AG09309 (cell line): ENCODE measurements around the gene NABP2.

ENCODE experiments used
- DNase-seq: peaks from one replicate; pipeline ENCODE4 v3.0.0-alpha.2; 2010; ENCODE audit warnings: low read depth
- H3K4me3 ChIP-seq: 2 replicates; pipeline ENCODE4 v1.5.1; 2011; ENCODE audit warnings: mild to moderate bottlenecking, low read depth, low read length, moderate library complexity; ENCODE audit not compliant: control insufficient read depth
- TF ChIP-seq, protein P1 (sequence below): IDR thresholded peaks from 2 replicates; pipeline ENCODE4 v1.5.1; 2011; ENCODE audit warnings: mild to moderate bottlenecking, low read depth, low read length, inconsistent platforms; ENCODE audit not compliant: insufficient read depth, control insufficient read depth; ENCODE audit errors: missing control alignments

The NABP2 gene

DNA sequence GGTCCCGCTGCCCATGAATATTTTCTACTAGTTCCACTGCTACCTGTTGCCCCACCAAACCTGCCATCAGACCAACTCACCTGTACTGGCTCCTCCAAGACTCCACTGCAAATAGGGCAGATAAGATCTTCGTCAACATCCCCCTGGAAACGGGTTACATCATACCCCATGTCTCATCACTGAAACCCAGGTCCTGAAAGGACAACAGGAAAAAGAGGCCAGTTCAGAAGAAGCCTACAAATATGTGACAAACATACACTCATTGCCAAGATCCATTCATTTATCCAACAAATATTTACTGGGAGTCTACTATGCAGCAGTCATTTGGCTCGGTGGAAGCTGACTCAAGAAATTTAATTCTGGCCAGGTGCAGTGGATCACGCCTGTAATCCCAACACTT lies 10.3 kb upstream of the NABP2 start:
- DNase-seq, result no peak
- TF ChIP-seq, protein P1, sequence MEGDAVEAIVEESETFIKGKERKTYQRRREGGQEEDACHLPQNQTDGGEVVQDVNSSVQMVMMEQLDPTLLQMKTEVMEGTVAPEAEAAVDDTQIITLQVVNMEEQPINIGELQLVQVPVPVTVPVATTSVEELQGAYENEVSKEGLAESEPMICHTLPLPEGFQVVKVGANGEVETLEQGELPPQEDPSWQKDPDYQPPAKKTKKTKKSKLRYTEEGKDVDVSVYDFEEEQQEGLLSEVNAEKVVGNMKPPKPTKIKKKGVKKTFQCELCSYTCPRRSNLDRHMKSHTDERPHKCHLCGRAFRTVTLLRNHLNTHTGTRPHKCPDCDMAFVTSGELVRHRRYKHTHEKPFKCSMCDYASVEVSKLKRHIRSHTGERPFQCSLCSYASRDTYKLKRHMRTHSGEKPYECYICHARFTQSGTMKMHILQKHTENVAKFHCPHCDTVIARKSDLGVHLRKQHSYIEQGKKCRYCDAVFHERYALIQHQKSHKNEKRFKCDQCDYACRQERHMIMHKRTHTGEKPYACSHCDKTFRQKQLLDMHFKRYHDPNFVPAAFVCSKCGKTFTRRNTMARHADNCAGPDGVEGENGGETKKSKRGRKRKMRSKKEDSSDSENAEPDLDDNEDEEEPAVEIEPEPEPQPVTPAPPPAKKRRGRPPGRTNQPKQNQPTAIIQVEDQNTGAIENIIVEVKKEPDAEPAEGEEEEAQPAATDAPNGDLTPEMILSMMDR, result no peak
- H3K4me3 ChIP-seq, result no peak overlapping the region

DNA sequence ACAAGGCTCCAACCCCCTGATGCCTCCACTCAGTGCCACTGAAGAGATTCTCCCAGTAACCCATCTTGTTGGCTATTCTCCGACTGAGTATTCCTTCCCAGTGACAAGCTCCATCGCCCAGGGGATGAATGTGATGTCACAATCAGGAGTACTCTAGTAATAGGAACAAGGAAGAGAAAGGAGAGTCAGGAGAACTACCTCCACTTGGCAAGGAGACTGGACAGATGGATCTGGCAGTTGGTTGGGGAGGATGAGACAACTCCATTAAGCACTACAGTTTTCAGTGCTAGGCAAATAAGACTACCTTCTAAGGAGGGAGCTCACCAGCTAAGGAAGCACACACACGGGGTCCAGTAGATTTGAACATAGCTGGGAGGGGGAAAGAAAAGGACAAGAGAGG lies 7.7 kb upstream of the NABP2 start:
- TF ChIP-seq, protein P1, result no peak
- DNase-seq, result no peak
- H3K4me3 ChIP-seq, result no peak overlapping the region

DNA sequence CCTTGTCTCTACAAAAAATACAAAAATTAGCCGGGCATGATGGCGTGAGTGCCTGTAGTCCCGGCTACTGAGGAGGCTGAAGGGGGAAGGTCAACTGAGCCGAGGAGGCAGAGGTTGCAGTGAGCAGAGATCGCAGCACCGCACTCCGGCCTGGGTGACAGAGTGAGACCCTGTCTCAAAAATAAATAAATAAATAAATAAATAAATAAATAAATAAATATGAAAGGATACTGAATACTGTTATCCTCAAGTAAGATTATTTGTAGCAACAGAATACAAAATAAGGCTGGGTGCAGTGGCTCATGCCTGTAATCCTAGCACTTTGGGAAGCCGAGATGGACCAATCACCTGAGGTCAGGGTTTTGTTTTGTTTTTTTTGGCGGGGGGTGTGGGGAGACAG lies 4.3 kb upstream of the NABP2 start:
- H3K4me3 ChIP-seq, result peak overlapping the region; percentile 95
- no peak for DNase-seq
- TF ChIP-seq, protein P1, result no peak

DNA sequence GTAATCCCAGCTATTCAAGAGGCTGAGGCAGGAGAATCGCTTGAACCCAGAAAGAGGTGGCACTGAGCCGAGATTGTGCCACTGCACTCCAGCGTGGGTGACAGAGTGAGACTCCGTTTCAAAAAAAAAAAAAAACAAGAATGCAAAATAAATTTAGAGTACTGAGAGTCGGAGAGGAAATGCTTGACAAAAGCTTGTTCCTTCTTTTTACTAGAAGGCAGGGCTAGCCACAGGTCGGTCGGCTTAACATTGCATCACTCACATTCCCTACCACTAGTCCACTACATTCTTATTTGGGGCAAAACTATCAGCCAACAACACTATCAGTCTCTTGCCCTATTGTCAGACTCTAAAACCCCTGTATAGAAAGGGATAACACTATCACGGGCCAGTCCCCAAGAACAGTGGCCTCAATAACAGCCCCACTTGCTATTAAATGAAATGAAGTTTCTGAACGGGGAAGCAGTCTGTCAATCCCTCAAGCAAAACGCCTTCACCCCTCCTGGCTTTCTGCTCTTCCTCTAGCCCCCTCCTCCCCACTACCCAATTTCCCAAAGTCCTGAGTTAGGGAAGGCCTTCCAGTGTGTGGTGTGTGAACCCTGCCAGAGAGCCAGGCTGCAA lies 3.4 kb upstream of the NABP2 start:
- peak; percentile 42 for DNase-seq
- TF ChIP-seq, protein P1, result no peak
- peak overlapping the region; percentile 95 for H3K4me3 ChIP-seq

DNA sequence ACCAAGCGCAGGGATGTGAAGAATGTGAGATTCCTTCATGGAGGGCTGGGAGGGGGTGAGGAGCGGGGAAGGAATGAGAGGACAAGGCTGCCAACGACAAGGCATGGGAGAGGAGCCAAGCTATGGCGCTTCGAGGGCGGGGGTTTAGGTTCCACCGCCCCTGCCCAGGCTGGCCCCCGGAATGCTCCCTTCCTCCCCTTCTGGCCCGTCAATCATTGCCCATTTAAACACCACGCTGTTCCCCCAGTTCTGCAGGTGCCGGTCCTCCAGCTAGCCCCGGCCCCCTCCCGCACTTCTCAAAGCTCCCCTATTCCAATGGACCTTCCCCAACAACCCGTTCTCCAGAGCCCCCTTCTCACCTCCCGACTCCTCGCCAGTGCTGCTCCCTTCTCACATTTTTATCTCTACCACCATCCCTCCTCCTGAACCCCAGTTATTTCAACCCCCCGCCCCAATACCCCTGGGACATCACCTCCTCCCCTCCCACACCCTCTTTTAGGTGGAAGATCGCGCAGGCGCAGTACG lies 2.8 kb upstream of the NABP2 start:
- DNase-seq, result peak; percentile 53

DNA sequence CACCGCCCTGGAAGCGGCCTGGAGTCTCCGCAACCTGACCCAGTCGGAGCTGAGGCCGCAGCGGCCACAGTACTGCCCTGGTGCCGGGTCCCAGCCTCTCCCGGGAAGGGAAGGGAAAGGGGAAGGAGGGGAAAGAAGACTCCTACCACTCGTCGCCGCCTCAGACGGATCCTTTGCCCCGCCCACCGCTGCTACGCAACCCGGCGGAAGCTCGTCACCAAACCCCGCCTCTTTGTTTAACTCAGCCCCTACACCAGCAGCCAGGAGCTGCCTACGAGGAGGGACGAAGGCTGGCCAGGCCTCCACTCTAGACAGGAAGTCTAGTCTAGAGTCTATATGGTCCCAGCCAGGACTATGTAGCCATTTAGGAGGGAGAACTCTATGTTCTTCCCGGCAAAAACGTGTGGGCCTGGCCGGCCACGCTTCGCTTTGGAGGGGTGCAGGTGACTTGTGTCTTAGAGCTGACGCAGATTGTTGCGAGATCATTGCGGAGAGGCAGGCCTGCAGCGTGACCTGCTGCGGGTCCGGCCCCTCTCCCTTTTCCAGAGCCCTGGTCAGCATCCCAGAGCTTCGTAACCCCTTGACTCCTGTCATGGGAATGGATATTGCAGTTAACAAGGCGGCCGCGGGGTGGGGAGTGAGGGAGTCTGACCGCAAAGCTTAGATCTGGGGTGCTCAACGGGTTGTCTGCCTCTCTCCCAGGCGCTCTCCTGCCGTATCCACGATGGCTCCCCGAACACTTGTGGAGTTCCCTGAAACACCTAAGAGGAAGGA lies 2.2 kb upstream of the NABP2 start, which contains the start of gene RNF41:
Gene RNF41 (minus strand): TSS at position 166 of the 774 bp plus-strand sequence. CDS start 7,875 bp downstream, outside the sequence.
- TF ChIP-seq, protein P1, result no peak
- H3K4me3 ChIP-seq, result peak within 1 kb of the TSS; percentile 95
- peak; percentile 92 for DNase-seq

More for the DNA sequence above, 2.8 kb upstream of the NABP2 start:
- TF ChIP-seq, protein P1, result no peak
- peak overlapping the region; percentile 95 for H3K4me3 ChIP-seq
